ENCODE data around the gene C1QL4. TPM values are rescaled to one million over a fixed set of nuclear protein-coding genes. Genes with fewer than 3 reads are reported as not detected.

The C1QL4 gene
- total and polyA plus RNA-seq, 2 of the 8 experiments (the other 6 are each of a cell fraction or from before 2014, with no cell fraction given) = 0.28 to 0.63 TPM

- CTCF ChIA-PET (ENCODE audit: partially characterized antibody) = interaction anchor here (0.7 to 26.7 kb wide), 19 partner anchors 9 to 358 kb away, joined by 3 to 538 read pairs (median 11); partner anchors contain the start of genes C1QL4, PRPH, SPATS2 and TROAP
- DNase-seq (ENCODE audit: low read depth in 1 of 2, low spot score in 2 of 2) (peak in 1 of 2 experiments; percentile 74), FAIRE-seq (no peak)
- no peak overlapping the region for H3K18ac ChIP-seq (ENCODE audit: extremely low read depth, low read length)
- H3K79me2 ChIP-seq (ENCODE audit: control insufficient read depth in 1 of 2, insufficient read depth in 2 of 2, low read length in 2 of 2) = no peaks in the 10 kb centered on the region
- no peak overlapping the region for H4K91ac ChIP-seq (replicated peaks; ENCODE audit: insufficient read length, low read length)
- peaks cover 4 to 30% (median 21%) of the 10 kb centered on the region in 4 experiments for H3K4me1 ChIP-seq (replicated peaks in 1 of 4; ENCODE audit: control insufficient read depth in 3 of 4, insufficient read depth in 4 of 4, low read length in 3 of 4)
- POLR2A ChIA-PET (ENCODE audit: partially characterized antibody) = interaction anchor here (1.0 to 3.1 kb wide), 10 partner anchors 9 to 191 kb away, joined by 3 to 32 read pairs (median 6); partner anchors contain the start of genes C1QL4, PRPH, SPATS2 and TROAP
- peak overlapping the region; percentile 45 to 80 for H3K4me2 ChIP-seq (ENCODE audit: insufficient read depth in 1 of 2, low read depth in 2 of 2, low read length in 2 of 2)
- no peak overlapping the region for H3K56ac ChIP-seq (replicated peaks; ENCODE audit: insufficient read length, low read depth, low read length)
- H2BK20ac ChIP-seq (ENCODE audit: low read length) = no peak overlapping the region
- WGBS, 2 experiments (ENCODE audit: extremely low coverage in 1 of 2, insufficient coverage in 1 of 2, insufficient read length in 1 of 2, insufficient replicate concordance in 2 of 2, low coverage in 1 of 2, low lambda C conversion rate in 2 of 2, missing lambda C conversion rate in 1 of 2) = 3% methylated on average over 32 of the region's 61 CpGs; no CpG with 5 or more reads in 1 of the 2 experiments
- no peaks in the 10 kb centered on the region; a peak in 1 of 8 replicates for H3K36me3 ChIP-seq (ENCODE audit: control insufficient read depth in 2 of 4, insufficient read depth in 4 of 4, low read length in 3 of 4)
- H3K27me3 ChIP-seq (replicated peaks in 1 of 4; ENCODE audit: control insufficient read depth in 3 of 4, extremely low read depth in 1 of 4, insufficient read depth in 3 of 4, low read length in 3 of 4) = peaks cover 60 to 87% (median 83%) of the 10 kb centered on the region in 4 experiments
- no peak overlapping the region for H3K14ac ChIP-seq (ENCODE audit: insufficient read length)
- H3K79me1 ChIP-seq (ENCODE audit: low read depth, low read length) = no peaks in the 10 kb centered on the region
- no peak overlapping the region for H2BK15ac ChIP-seq (ENCODE audit: low read length)
- H3K4me3 ChIP-seq (ENCODE audit: extremely low read depth in 1 of 4, insufficient read depth in 2 of 4, low read depth in 3 of 4, low read length in 4 of 4) = peak overlapping the region; percentile 25 to 69 (median 40); a peak in 7 of 8 replicates
- H3K9me3 ChIP-seq (ENCODE audit: insufficient read depth in 2 of 2, low read depth in 1 of 2, low read length in 1 of 2) = no peaks in the 10 kb centered on the region
- H2BK120ac ChIP-seq (replicated peaks; ENCODE audit: low read depth, low read length) = no peak overlapping the region
- no peak overlapping the region for H2BK5ac ChIP-seq (ENCODE audit: low read depth, low read length)
- no peak overlapping the region for H3K4ac ChIP-seq (replicated peaks; ENCODE audit: insufficient read length, low read depth, low read length)
- no peak overlapping the region for H3K27ac ChIP-seq (ENCODE audit: low read depth, low read length)
- peaks cover 9% of the 10 kb centered on the region for H3K23me2 ChIP-seq (ENCODE audit: low read depth, low read length)
- peak overlapping the region; percentile 76 for H4K8ac ChIP-seq (ENCODE audit: extremely low read depth, insufficient read depth, low read length)
- no peak overlapping the region for H2AK5ac ChIP-seq (ENCODE audit: low read depth, low read length)
- no peak overlapping the region for H2AFZ ChIP-seq (ENCODE audit: low read length)
- H4K5ac ChIP-seq (ENCODE audit: insufficient read length, low read depth, low read length) = no peak overlapping the region
- no peak overlapping the region for H3K23ac ChIP-seq (ENCODE audit: insufficient read length)
- no peak overlapping the region for H2BK12ac ChIP-seq (ENCODE audit: low read depth, low read length)
- no peak overlapping the region for H3K9ac ChIP-seq (replicated peaks in 1 of 4; ENCODE audit: extremely low read depth in 1 of 4, low read depth in 3 of 4, low read length in 3 of 4)
- peaks cover 13 to 18% of the 10 kb centered on the region in 2 experiments for H4K20me1 ChIP-seq (replicated peaks in 1 of 2; ENCODE audit: control insufficient read depth in 1 of 2, insufficient read depth in 2 of 2, low read length in 2 of 2)
- peak; percentile 91 for TF ChIP-seq SUZ12 (IDR thresholded peaks at IDR 0.05; ENCODE audit: low read length)
- TF ChIP-seq RNF2 (IDR thresholded peaks at IDR 0.05; ENCODE audit: borderline replicate concordance, low read depth, low read length, missing control alignments, poor library complexity, severe bottlenecking) = peak; percentile 26
- TF ChIP-seq ASH2L (IDR thresholded peaks at IDR 0.05; ENCODE audit: low read length) = peak; percentile 46
- TF ChIP-seq SP4 (IDR thresholded peaks at IDR 0.05; ENCODE audit: low read length) = no peak
- TF ChIP-seq EZH2 (IDR thresholded peaks at IDR 0.05; ENCODE audit: low read depth, low read length, severe bottlenecking) = peak; percentile 91
- TF ChIP-seq CTBP2 (IDR thresholded peaks at IDR 0.05; ENCODE audit: borderline replicate concordance, insufficient read depth, insufficient read length, low read length) = peak; percentile 81
- TF ChIP-seq SIX5 (IDR thresholded peaks at IDR 0.05; ENCODE audit: low read depth, low read length) = no peak
- TF ChIP-seq SP1 (IDR thresholded peaks at IDR 0.05; ENCODE audit: low read depth, low read length) = no peak
- TF ChIP-seq BACH1 (IDR thresholded peaks at IDR 0.05; ENCODE audit: low read length) = no peak
- peak; percentile 68; the same call in 1 of the 2 replicates for TF ChIP-seq RBBP5 (IDR thresholded peaks at IDR 0.05; ENCODE audit: borderline replicate concordance, low read depth, low read length)
- no peak for TF ChIP-seq ZNF274 (IDR thresholded peaks at IDR 0.05; ENCODE audit: borderline replicate concordance, extremely low read depth, low read length)
Measured at GRCh38 chr12:49345825-49346658, 9.1 kb upstream of the C1QL4 start.

Measured in H1 (cell line).